Glutamatergic neuron (in vitro differentiated cells): ENCODE data around the gene TTLL6. TPM values are rescaled to one million over a fixed set of nuclear protein-coding genes. Genes with fewer than 3 reads are reported as not detected.
"Not testable (repeated sequence)": the region's sequence is repeated elsewhere in the genome, so short reads cannot be mapped to it uniquely, and the experiment has no call there.

Experiments used
- DNase-seq: peaks from one replicate; pipeline ENCODE4 v3.0.0; 2022
- H3K27ac Mint-ChIP-seq: one replicate; pipeline ENCODE4 v1.8.0; 2020; ENCODE audit warnings: mild to moderate bottlenecking, mixed read lengths, inconsistent platforms; ENCODE audit not compliant: unreplicated experiment
- H3K27me3 Mint-ChIP-seq: one replicate; pipeline ENCODE4 v1.8.0; 2020; ENCODE audit warnings: mild to moderate bottlenecking, moderate library complexity, mixed read lengths, inconsistent platforms; ENCODE audit not compliant: unreplicated experiment
- H3K36me3 Mint-ChIP-seq: one replicate; pipeline ENCODE4 v1.8.0; 2020; ENCODE audit warnings: mild to moderate bottlenecking, mixed read lengths, inconsistent platforms; ENCODE audit not compliant: unreplicated experiment
- H3K4me1 Mint-ChIP-seq: one replicate; pipeline ENCODE4 v1.8.0; 2020; ENCODE audit warnings: mild to moderate bottlenecking, low read depth, mixed read lengths, inconsistent platforms; ENCODE audit not compliant: unreplicated experiment
- H3K4me3 Mint-ChIP-seq: one replicate; pipeline ENCODE4 v1.8.0; 2020; ENCODE audit warnings: mild to moderate bottlenecking, mixed read lengths, inconsistent platforms; ENCODE audit not compliant: unreplicated experiment
- H3K9me3 Mint-ChIP-seq: one replicate; pipeline ENCODE4 v1.8.0; 2020; ENCODE audit warnings: mild to moderate bottlenecking, moderate library complexity, mixed read lengths, inconsistent platforms; ENCODE audit not compliant: unreplicated experiment
- total RNA-seq: library from RNA; stranded (reverse); fragmentation: NEBNext Ultra II Directional; extraction: Animal tissue kit (Norgen Biotek cat#: 25700); gene quantifications from one replicate; pipeline ENCODE4 v1.2.1, GENCODE V29; 2021; ENCODE audit not compliant: unreplicated experiment
- TF ChIP-seq, protein P1 (sequence below): fragments of 200-600 bp; sonication (generic); IDR thresholded peaks from one replicate; pipeline ENCODE4 v1.5.0; 2021; ENCODE audit not compliant: partially characterized antibody, unreplicated experiment

Gene TTLL6
- total RNA-seq, 1 donor from 2014 or later, result 35.4 TPM

DNA sequence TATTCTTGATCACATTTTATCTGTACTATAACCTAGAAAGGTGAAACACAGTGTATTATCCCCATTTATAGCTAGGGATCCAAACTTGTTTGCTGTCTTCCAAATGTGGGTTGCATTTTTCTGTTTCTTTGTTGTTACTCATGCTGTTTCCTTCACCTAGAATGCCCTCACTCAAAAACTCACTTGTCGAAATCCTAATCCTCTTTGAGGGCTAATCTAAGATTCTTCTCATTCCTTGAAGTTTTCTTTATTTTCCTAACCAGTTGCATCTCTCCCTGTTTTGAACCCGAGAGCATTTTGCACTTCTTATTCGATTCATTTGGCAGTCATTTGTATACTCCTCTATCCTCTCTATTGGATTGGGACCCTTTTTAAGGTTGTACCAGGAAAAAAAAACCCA lies 23.4 kb upstream of the TTLL6 start:
- Mint-ChIP-seq H3K27ac (no peak overlapping the region), H3K4me3 (no peak overlapping the region), H3K4me1 (peaks cover 17% of the 10 kb centered on the region), H3K27me3 (no peaks in the 10 kb centered on the region), H3K36me3 (no peaks in the 10 kb centered on the region), H3K9me3 (peaks cover 4% of the 10 kb centered on the region)
- DNase-seq, result no peak
- TF ChIP-seq, protein P1, sequence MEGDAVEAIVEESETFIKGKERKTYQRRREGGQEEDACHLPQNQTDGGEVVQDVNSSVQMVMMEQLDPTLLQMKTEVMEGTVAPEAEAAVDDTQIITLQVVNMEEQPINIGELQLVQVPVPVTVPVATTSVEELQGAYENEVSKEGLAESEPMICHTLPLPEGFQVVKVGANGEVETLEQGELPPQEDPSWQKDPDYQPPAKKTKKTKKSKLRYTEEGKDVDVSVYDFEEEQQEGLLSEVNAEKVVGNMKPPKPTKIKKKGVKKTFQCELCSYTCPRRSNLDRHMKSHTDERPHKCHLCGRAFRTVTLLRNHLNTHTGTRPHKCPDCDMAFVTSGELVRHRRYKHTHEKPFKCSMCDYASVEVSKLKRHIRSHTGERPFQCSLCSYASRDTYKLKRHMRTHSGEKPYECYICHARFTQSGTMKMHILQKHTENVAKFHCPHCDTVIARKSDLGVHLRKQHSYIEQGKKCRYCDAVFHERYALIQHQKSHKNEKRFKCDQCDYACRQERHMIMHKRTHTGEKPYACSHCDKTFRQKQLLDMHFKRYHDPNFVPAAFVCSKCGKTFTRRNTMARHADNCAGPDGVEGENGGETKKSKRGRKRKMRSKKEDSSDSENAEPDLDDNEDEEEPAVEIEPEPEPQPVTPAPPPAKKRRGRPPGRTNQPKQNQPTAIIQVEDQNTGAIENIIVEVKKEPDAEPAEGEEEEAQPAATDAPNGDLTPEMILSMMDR, result no peak

DNA sequence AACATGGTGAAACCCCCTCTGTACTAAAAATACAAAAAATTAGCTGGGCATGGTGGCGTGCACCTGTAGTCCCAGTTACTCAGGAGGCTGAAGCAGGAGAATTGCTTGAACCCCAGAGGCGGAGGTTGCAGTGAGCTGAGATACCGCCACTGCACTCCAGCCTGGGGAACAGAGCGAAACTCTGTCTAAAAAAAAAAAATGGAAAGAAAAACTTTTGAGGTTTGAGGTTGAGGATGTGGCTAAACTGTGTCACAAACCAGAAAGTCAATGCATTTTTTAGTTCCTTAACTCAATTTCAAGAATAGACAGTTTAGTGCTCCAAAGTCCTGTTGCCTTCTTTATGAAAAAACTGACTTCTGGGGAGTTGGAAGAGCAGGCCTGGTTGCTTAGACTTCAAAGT lies 20.4 kb upstream of the TTLL6 start:
- not testable (repeated sequence) for H3K36me3 Mint-ChIP-seq, H3K9me3 Mint-ChIP-seq, H3K27ac Mint-ChIP-seq, H3K27me3 Mint-ChIP-seq, H3K4me3 Mint-ChIP-seq, DNase-seq
- H3K4me1 Mint-ChIP-seq, result peaks cover 21% of the 10 kb centered on the region

DNA sequence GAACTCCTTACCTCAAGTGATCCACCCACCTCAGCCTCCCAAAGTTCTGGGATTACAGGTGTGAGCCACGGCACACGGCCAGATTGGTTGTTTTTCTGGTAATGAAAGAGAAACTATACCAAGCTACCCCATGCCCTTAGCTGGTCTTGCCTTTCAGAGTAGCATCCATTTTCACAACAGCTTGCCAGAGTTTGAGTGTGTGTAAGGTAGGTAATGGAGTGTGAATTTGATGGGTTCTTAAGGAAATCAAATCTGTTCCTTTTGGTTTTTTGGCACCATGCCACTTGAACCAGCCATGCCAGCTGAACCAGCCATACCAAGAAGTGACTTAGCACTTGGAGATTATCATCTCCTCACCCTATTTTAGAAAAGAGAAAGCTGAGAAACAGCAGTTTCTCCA lies 18.9 kb upstream of the TTLL6 start:
- Mint-ChIP-seq H3K36me3 (no peaks in the 10 kb centered on the region), H3K27ac (no peak overlapping the region), H3K27me3 (no peaks in the 10 kb centered on the region), H3K4me1 (peaks cover 16% of the 10 kb centered on the region), H3K4me3 (no peak overlapping the region), H3K9me3 (peaks cover 4% of the 10 kb centered on the region)
- TF ChIP-seq, protein P1, result no peak
- DNase-seq, result no peak

DNA sequence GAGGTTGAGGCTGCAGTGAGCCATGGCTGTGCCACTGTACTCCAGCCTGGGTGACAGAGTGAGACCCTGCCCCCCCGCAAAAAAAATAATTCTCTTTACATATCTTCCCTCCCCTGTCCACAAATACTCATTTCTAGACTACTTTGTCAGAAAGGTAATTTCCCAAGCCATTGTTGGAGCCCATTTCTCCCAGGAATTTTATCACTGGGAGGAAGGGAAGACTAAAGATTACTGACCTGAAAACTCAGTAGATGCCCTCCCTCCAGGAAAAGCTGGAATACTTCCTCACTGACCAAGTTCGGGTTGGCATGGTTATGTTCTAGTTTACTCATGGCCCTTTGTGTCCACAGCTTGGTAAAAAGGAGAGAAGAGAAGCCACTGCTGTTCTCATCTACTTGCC lies 17.9 kb upstream of the TTLL6 start:
- H3K27me3 Mint-ChIP-seq, result no peaks in the 10 kb centered on the region
- H3K4me1 Mint-ChIP-seq, result peaks cover 16% of the 10 kb centered on the region
- peaks cover 9% of the 10 kb centered on the region for H3K9me3 Mint-ChIP-seq
- H3K27ac Mint-ChIP-seq, result no peak overlapping the region
- H3K4me3 Mint-ChIP-seq, result no peak overlapping the region
- TF ChIP-seq, protein P1, result no peak
- DNase-seq, result no peak
- no peaks in the 10 kb centered on the region for H3K36me3 Mint-ChIP-seq

DNA sequence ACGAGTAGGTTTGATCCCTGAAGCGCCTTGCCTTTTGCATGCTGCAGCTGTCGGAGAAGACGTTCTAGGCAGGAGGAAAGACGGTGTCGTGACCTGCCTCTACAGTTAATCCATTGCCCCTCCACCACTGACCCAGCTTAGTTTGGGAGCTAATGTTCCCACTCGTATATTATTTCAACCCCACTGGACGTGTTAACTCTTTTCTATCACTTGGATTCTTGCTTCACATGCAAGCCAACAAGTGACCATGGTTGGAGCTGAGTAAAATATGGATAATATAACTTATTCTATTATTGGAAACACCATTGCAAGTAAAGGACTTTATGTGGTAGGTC lies 14.5 kb upstream of the TTLL6 start:
- Mint-ChIP-seq H3K27ac (peak overlapping the region; percentile 89), H3K4me3 (peak overlapping the region; percentile 95), H3K36me3 (no peaks in the 10 kb centered on the region), H3K4me1 (peaks cover 12% of the 10 kb centered on the region), H3K9me3 (peaks cover 6% of the 10 kb centered on the region), H3K27me3 (no peaks in the 10 kb centered on the region)
- DNase-seq, result no peak
- TF ChIP-seq, protein P1, result no peak
